ENCODE results near the gene EGFLAM. TPM values are rescaled to one million over a fixed set of nuclear protein-coding genes. Genes with fewer than 3 reads are reported as not detected.

The EGFLAM gene
- polyA plus RNA-seq, 1 experiment, result 16.4 TPM

- peaks cover 2% of the 10 kb centered on the region for H3K27me3 ChIP-seq (ENCODE audit: control insufficient read depth, insufficient read depth, low read length)
- no peaks in the 10 kb centered on the region for H3K9me3 ChIP-seq (ENCODE audit: control insufficient read depth, insufficient read depth, low read length)
- no peak for DNase-seq (ENCODE audit: low read depth, low spot score)
- no peak for TF ChIP-seq CTCF (IDR thresholded peaks at IDR 0.05; ENCODE audit: low read depth, low read length)
- ChIA-PET POLR2A (no interaction called here), CTCF (interaction anchor here (1.0 to 6.5 kb wide), 4 partner anchors 10 to 386 kb away, joined by 3 to 130 read pairs (median 4); no protein-coding TSS in a partner anchor)
- no peak overlapping the region for H3K4me3 ChIP-seq (ENCODE audit: low read depth, low read length)
- no peak overlapping the region for H3K27ac ChIP-seq (ENCODE audit: low read depth, low read length)
These were observed 164.3 kb downstream of the EGFLAM start for GRCh38 chr5:38422622-38423021.

GRCh38 chr5:38423276-38424147, 165.2 kb downstream of the EGFLAM start:
- H3K27me3 ChIP-seq (ENCODE audit: control insufficient read depth, insufficient read depth, low read length), result peaks cover 2% of the 10 kb centered on the region
- DNase-seq (ENCODE audit: low read depth, low spot score), result no peak
- H3K27ac ChIP-seq (ENCODE audit: low read depth, low read length), result no peak overlapping the region
- no peaks in the 10 kb centered on the region for H3K9me3 ChIP-seq (ENCODE audit: control insufficient read depth, insufficient read depth, low read length)
- CTCF ChIA-PET, result interaction anchor here (0.6 to 6.5 kb wide), 5 partner anchors 9 to 385 kb away, joined by 3 to 130 read pairs (median 4); no protein-coding TSS in a partner anchor
- TF ChIP-seq CTCF (IDR thresholded peaks at IDR 0.05; ENCODE audit: low read depth, low read length), result no peak
- POLR2A ChIA-PET, result no interaction called here
- H3K4me3 ChIP-seq (ENCODE audit: low read depth, low read length), result no peak overlapping the region

- no peaks in the 10 kb centered on the region for H3K9me3 ChIP-seq (ENCODE audit: control insufficient read depth, insufficient read depth, low read length)
- no peak for DNase-seq (ENCODE audit: low read depth, low spot score)
- no peak overlapping the region for H3K27ac ChIP-seq (ENCODE audit: low read depth, low read length)
- no peak overlapping the region for H3K4me3 ChIP-seq (ENCODE audit: low read depth, low read length)
- no peak for TF ChIP-seq CTCF (IDR thresholded peaks at IDR 0.05; ENCODE audit: low read depth, low read length)
- POLR2A ChIA-PET, result no interaction called here
- H3K27me3 ChIP-seq (ENCODE audit: control insufficient read depth, insufficient read depth, low read length), result peaks cover 2% of the 10 kb centered on the region
- CTCF ChIA-PET, result interaction anchor here (0.6 to 6.5 kb wide), 5 partner anchors 10 to 385 kb away, joined by 3 to 130 read pairs (median 10); no protein-coding TSS in a partner anchor
These were observed 166.0 kb downstream of the EGFLAM start for GRCh38 chr5:38424148-38425060.

GRCh38 chr5:38426490-38426889, 168.1 kb downstream of the EGFLAM start:
- POLR2A ChIA-PET, result no interaction called here
- DNase-seq (ENCODE audit: low read depth, low spot score), result no peak
- CTCF ChIA-PET, result interaction anchor here (0.8 to 2.6 kb wide), 3 partner anchors 15 to 383 kb away, joined by 4 to 10 read pairs (median 5); no protein-coding TSS in a partner anchor
- TF ChIP-seq CTCF (IDR thresholded peaks at IDR 0.05; ENCODE audit: low read depth, low read length), result no peak
- peaks cover 2% of the 10 kb centered on the region for H3K27me3 ChIP-seq (ENCODE audit: control insufficient read depth, insufficient read depth, low read length)
- no peaks in the 10 kb centered on the region for H3K9me3 ChIP-seq (ENCODE audit: control insufficient read depth, insufficient read depth, low read length)
- no peak overlapping the region for H3K27ac ChIP-seq (ENCODE audit: low read depth, low read length)
- H3K4me3 ChIP-seq (ENCODE audit: low read depth, low read length), result no peak overlapping the region

All from AG04450 (cell line).